OCI-LY1 (cell line): ENCODE results near the gene ST7.

Experiments
- H2AFZ ChIP-seq: fragments of 200-600 bp; sonication (generic), shearing (Covaris generic); 2 replicates; pipeline ENCODE4 v1.6.0; 2014; ENCODE audit warnings: antibody characterized with exemption, mild to moderate bottlenecking, low read length
- H3F3A ChIP-seq: fragments of 200-600 bp; sonication (generic), shearing (Covaris generic); 2 replicates; pipeline ENCODE4 v1.6.0; 2014; ENCODE audit warnings: mild to moderate bottlenecking, antibody characterized with exemption, low read length, moderate library complexity; ENCODE audit not compliant: insufficient read depth
- H3K27ac ChIP-seq: fragments of 200-600 bp; sonication (generic); 2 replicates; pipeline ENCODE4 v1.5.1; 2014; ENCODE audit warnings: low read length, mixed run types, mild to moderate bottlenecking, low read depth; ENCODE audit not compliant: poor library complexity, severe bottlenecking
- H3K27me3 ChIP-seq: fragments of 200-600 bp; sonication (generic); 2 replicates; pipeline ENCODE4 v1.6.0; 2014; ENCODE audit warnings: antibody characterized with exemption, mild to moderate bottlenecking, low read length, moderate library complexity; ENCODE audit not compliant: insufficient read depth
- H3K36me3 ChIP-seq: fragments of 200-600 bp; sonication (generic); 2 replicates; pipeline ENCODE4 v1.6.1; 2014; ENCODE audit warnings: mild to moderate bottlenecking, antibody characterized with exemption, low read length, moderate library complexity, mixed read lengths; ENCODE audit not compliant: insufficient read depth
- H3K4me1 ChIP-seq: fragments of 200-600 bp; sonication (generic); 2 replicates; pipeline ENCODE4 v1.5.1; 2014; ENCODE audit warnings: mild to moderate bottlenecking, low read length, moderate library complexity; ENCODE audit not compliant: insufficient read depth, severe bottlenecking
- H3K4me2 ChIP-seq: fragments of 200-600 bp; sonication (generic), shearing (Covaris generic); 2 replicates; pipeline ENCODE4 v1.6.1; 2014; ENCODE audit warnings: low read length
- H3K4me3 ChIP-seq: fragments of 200-600 bp; sonication (generic); 2 replicates; pipeline ENCODE4 v1.5.1; 2014; ENCODE audit warnings: low read length, low read depth, mild to moderate bottlenecking, mixed read lengths; ENCODE audit not compliant: poor library complexity, severe bottlenecking
- H3K79me2 ChIP-seq: fragments of 200-600 bp; shearing (Covaris generic); 2 replicates; pipeline ENCODE4 v1.6.1; 2016; ENCODE audit warnings: mixed run types, low read length, mixed read lengths; ENCODE audit not compliant: insufficient read depth
- H3K9ac ChIP-seq: fragments of 200-600 bp; sonication (generic), shearing (Covaris generic); 2 replicates; pipeline ENCODE4 v1.6.1; 2014; ENCODE audit warnings: mild to moderate bottlenecking, low read length, mixed read lengths
- H3K9me2 ChIP-seq: fragments of 200-600 bp; sonication (generic), shearing (Covaris generic); 2 replicates; pipeline ENCODE4 v1.6.1; 2014; ENCODE audit warnings: low read depth, mild to moderate bottlenecking, low read length, mixed read lengths
- H3K9me3 ChIP-seq: fragments of 200-600 bp; shearing (Covaris generic); 2 replicates; pipeline ENCODE4 v1.6.1; 2014; ENCODE audit warnings: low read length, mixed read lengths
- H4K20me1 ChIP-seq: fragments of 200-600 bp; sonication (generic), shearing (Covaris generic); 2 replicates; pipeline ENCODE4 v1.6.0; 2016; ENCODE audit warnings: mild to moderate bottlenecking, low read length; ENCODE audit not compliant: insufficient read depth
- EZH2 ChIP-seq: fragments of 200-600 bp; sonication (generic), shearing (Covaris generic); IDR thresholded peaks from 2 replicates; pipeline ENCODE4 v1.8.0; 2017; ENCODE audit warnings: borderline replicate concordance, mixed run types, mild to moderate bottlenecking, antibody characterized with exemption, low read length, moderate library complexity, mixed read lengths
- TF ChIP-seq, protein P1 (sequence below): fragments of 200-600 bp; sonication (generic), shearing (Covaris generic); IDR thresholded peaks from 2 replicates; pipeline ENCODE4 v1.5.1; 2017; ENCODE audit warnings: mild to moderate bottlenecking, antibody characterized with exemption, low read length, moderate library complexity, mixed read lengths

ST7 gene

GRCh38 chr7:117274951-117275350, 321.6 kb downstream of the ST7 start:
- Histone ChIP-seq H3K27ac (no peak overlapping the region), H2AFZ (no peak overlapping the region)
- no peak for TF ChIP-seq EZH2
- TF ChIP-seq, protein P1, sequence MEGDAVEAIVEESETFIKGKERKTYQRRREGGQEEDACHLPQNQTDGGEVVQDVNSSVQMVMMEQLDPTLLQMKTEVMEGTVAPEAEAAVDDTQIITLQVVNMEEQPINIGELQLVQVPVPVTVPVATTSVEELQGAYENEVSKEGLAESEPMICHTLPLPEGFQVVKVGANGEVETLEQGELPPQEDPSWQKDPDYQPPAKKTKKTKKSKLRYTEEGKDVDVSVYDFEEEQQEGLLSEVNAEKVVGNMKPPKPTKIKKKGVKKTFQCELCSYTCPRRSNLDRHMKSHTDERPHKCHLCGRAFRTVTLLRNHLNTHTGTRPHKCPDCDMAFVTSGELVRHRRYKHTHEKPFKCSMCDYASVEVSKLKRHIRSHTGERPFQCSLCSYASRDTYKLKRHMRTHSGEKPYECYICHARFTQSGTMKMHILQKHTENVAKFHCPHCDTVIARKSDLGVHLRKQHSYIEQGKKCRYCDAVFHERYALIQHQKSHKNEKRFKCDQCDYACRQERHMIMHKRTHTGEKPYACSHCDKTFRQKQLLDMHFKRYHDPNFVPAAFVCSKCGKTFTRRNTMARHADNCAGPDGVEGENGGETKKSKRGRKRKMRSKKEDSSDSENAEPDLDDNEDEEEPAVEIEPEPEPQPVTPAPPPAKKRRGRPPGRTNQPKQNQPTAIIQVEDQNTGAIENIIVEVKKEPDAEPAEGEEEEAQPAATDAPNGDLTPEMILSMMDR: no peak

DNA sequence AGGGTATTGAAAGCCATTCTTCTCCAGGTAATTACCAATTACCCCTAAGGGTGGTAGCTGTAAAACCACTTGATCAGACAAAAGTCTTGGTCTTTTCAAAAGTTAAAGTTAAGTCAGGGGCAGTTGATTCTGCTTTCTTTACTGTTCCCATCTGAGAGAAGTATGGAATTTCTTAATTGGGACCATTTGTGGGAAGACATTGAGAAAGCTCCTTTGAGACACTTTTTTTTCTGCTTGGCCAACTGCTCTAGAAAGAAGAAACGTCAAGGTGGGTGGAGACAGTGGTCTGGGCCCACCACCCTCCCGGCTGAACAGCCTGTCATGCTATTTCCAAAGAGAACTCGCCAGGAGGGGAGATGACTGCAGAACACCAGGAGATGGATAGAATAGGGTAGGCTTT, 324.3 kb downstream of the ST7 start:
- no peak for TF ChIP-seq EZH2
- TF ChIP-seq, protein P1: no peak
- Histone ChIP-seq H3K27ac (no peak overlapping the region), H3K27me3 (no peaks in the 10 kb centered on the region; the same call in 1 of the 2 replicates), H3K9ac (no peak overlapping the region), H3K9me2 (no peaks in the 10 kb centered on the region), H3K4me2 (no peak overlapping the region), H3K36me3 (no peaks in the 10 kb centered on the region), H3K79me2 (no peaks in the 10 kb centered on the region), H2AFZ (no peak overlapping the region), H3K4me1 (no peaks in the 10 kb centered on the region), H3K4me3 (no peak overlapping the region), H4K20me1 (no peaks in the 10 kb centered on the region), H3F3A (no peaks in the 10 kb centered on the region), H3K9me3 (no peaks in the 10 kb centered on the region)

More at GRCh38 chr7:117274951-117275350, 321.6 kb downstream of the ST7 start:
- Histone ChIP-seq H3K9me2 (no peaks in the 10 kb centered on the region), H3K4me2 (no peak overlapping the region), H3K27me3 (no peaks in the 10 kb centered on the region), H4K20me1 (no peaks in the 10 kb centered on the region), H3K4me1 (no peaks in the 10 kb centered on the region), H3K79me2 (no peaks in the 10 kb centered on the region), H3K9ac (no peak overlapping the region), H3K36me3 (no peaks in the 10 kb centered on the region), H3F3A (no peaks in the 10 kb centered on the region), H3K4me3 (no peak overlapping the region), H3K9me3 (no peaks in the 10 kb centered on the region)

DNA sequence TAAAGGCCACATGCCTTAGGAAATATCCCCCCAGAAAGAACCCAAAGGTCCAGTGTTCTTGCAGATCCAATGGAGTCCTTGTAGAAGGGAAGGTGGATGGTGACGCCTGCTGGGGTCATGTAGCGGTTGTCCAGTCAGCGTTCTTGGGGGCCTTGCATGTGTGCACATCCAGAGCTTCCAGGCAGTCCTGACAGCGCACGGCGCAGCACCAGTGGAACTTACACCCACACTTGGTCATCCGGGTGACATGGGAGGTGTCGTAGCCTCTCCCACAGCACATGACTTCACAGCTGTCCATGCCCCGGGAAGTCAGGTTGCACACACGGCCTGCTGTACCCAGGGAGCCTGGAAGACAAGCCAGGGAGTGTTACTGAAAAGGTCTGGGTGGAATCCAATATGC, 324.7 kb downstream of the ST7 start:
- Histone ChIP-seq H3K36me3 (no peaks in the 10 kb centered on the region), H3K9me2 (no peaks in the 10 kb centered on the region), H3K27ac (no peak overlapping the region), H3K4me2 (no peak overlapping the region), H3K9me3 (no peaks in the 10 kb centered on the region), H3K9ac (no peak overlapping the region), H2AFZ (no peak overlapping the region), H3K27me3 (no peaks in the 10 kb centered on the region; the same call in 1 of the 2 replicates), H4K20me1 (no peaks in the 10 kb centered on the region), H3K4me1 (no peaks in the 10 kb centered on the region), H3K79me2 (no peaks in the 10 kb centered on the region), H3F3A (no peaks in the 10 kb centered on the region), H3K4me3 (no peak overlapping the region)
- TF ChIP-seq, protein P1: no peak
- TF ChIP-seq EZH2: no peak
